Activated naive CD4-positive, alpha-beta T cell treated with anti-CD3 and anti-CD28 coated beads, Interleukin-2, amount 50 U/mL, for 24 hours (primary cell): ENCODE data around the gene POP5.
"Not testable (repeated sequence)": the region's sequence is repeated elsewhere in the genome, so short reads cannot be mapped to it uniquely, and the experiment has no call there.

Experiments used
- H3K27ac Mint-ChIP-seq: one replicate; pipeline ENCODE4 v1.8.0; 2021; ENCODE audit warnings: mild to moderate bottlenecking, mixed read lengths
- H3K27me3 Mint-ChIP-seq: one replicate; pipeline ENCODE4 v1.8.0; 2021; ENCODE audit warnings: mixed read lengths
- H3K36me3 Mint-ChIP-seq: one replicate; pipeline ENCODE4 v1.8.0; 2021; ENCODE audit warnings: mixed read lengths
- H3K4me1 Mint-ChIP-seq: one replicate; pipeline ENCODE4 v1.8.0; 2021; ENCODE audit warnings: mixed read lengths
- H3K4me3 Mint-ChIP-seq: one replicate; pipeline ENCODE4 v1.8.0; 2021; ENCODE audit warnings: mild to moderate bottlenecking, mixed read lengths
- H3K9me3 Mint-ChIP-seq: one replicate; pipeline ENCODE4 v1.8.0; 2021; ENCODE audit warnings: mixed read lengths

POP5 gene

DNA sequence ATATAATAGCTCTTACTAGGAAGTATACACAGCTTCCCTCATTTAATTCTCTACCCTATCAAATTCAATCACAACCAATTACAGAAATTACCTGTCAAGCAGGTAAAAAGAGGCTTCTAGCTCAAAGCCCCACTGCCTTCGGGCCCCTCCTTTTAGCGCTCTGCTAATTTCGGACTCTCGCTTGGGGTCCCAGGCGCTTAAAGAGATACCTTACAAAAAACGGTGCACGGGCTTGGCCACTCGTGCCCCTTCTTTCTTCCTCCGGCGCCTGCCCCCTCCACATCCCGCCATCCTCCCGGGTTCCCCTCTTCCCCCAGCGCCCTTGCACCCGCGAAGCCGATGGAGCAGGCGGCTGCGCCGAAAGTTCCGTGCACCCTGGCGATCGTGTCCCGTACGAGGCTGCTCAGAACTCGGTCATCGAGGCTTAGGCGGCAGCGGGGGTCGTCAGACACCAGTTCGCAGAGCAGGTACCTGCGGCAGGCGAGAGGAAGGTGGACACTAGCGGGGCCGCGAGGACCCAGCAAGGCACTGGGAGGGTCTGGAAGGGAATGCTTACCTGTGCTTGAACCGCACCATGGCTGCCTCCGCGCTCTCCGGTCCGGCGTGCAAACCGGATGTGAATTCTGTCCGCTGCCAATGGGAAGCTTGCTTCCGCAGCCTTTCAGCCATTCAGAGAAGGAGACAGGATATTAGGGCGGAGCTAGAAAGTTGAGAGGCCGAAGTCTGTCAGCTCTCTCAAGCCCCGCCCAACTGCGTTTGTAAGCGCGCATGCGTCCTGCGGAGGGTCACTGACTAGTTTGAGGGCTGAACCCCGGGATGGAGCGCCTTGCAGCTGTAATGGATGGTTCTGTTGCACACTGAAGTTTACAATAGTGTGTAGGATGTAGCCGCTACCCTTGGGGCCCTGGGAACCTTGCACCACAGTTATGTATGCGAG lies at the start of gene POP5:
Gene POP5, minus strand, starts transcription at position 616 of the 937 bp plus-strand sequence. Its CDS starts 40 bp downstream, at position 576.
- Mint-ChIP-seq H3K4me3 (peak within 1 kb of the TSS; percentile 97), H3K27me3 (no peaks in the 10 kb centered on the region), H3K36me3 (no peaks in the 10 kb centered on the region), H3K4me1 (peaks cover 36% of the 10 kb centered on the region), H3K9me3 (no peaks in the 10 kb centered on the region), H3K27ac (peak within 1 kb of the TSS; percentile 91)

- H3K36me3 Mint-ChIP-seq: no peaks in the 10 kb centered on the region
- no peaks in the 10 kb centered on the region for H3K4me1 Mint-ChIP-seq
- no peak overlapping the region for H3K4me3 Mint-ChIP-seq
- no peaks in the 10 kb centered on the region for H3K27me3 Mint-ChIP-seq
- H3K9me3 Mint-ChIP-seq: no peaks in the 10 kb centered on the region
- H3K27ac Mint-ChIP-seq: no peak overlapping the region
Observed at GRCh38 chr12:120630104-120630892, 49.1 kb upstream of the POP5 start.

GRCh38 chr12:120628919-120629318 lies 47.7 kb upstream of the POP5 start:
- H3K27me3 Mint-ChIP-seq: no peaks in the 10 kb centered on the region
- H3K4me3 Mint-ChIP-seq: no peak overlapping the region
- H3K27ac Mint-ChIP-seq: no peak overlapping the region
- H3K36me3 Mint-ChIP-seq: no peaks in the 10 kb centered on the region
- no peaks in the 10 kb centered on the region for H3K4me1 Mint-ChIP-seq
- H3K9me3 Mint-ChIP-seq: no peaks in the 10 kb centered on the region

DNA sequence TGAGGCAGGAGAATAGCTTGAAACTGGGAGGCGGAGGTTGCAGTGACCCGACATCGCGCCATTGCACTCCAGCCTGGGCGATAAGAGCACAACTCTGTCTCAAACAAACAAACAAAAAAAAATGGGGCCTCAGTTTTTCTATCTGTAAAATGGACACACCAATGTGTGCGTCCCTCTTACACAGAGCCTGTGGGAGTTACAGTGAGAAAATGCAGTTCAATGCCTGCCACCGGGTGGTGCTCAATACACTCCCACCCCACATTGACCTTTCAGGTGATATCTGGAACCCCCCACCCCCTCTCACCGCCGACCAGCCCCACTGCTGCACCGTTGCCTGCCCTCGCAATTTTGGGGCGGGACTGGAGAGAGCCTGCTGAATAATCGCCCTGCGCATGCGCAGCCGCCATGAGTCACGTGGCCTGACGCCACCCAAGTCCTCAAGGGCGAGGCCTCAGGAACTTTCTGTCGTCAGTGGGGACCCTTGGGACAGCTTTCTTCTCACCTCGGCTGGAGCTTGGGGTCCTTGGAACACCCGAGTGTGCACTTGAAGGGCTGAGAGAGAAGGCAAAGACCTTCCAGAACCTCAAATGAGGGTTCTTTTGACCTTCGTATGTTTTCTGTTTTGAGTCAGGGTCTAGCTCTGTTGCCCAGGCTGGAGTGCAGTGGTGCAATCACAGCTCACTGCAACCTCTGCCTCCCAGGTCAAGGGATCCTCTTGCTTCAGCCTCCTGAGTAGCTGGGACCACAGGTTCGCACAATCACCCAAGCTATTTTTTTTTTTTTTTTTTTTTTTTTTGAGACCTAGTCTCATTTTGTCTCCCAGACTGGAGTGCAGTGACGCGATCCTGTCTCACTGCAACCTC lies 44.6 kb upstream of the POP5 start:
- Mint-ChIP-seq H3K9me3 (no peaks in the 10 kb centered on the region), H3K27me3 (no peaks in the 10 kb centered on the region), H3K36me3 (no peaks in the 10 kb centered on the region), H3K27ac (no peak overlapping the region), H3K4me3 (no peak overlapping the region), H3K4me1 (no peaks in the 10 kb centered on the region)

- no peaks in the 10 kb centered on the region for H3K9me3 Mint-ChIP-seq
- no peaks in the 10 kb centered on the region for H3K4me1 Mint-ChIP-seq
- no peak overlapping the region for H3K27ac Mint-ChIP-seq
- no peaks in the 10 kb centered on the region for H3K36me3 Mint-ChIP-seq
- H3K27me3 Mint-ChIP-seq: peaks cover 11% of the 10 kb centered on the region
- H3K4me3 Mint-ChIP-seq: no peak overlapping the region
Observed at GRCh38 chr12:120620624-120621023, 39.4 kb upstream of the POP5 start.

GRCh38 chr12:120618954-120619615 lies 37.9 kb upstream of the POP5 start:
- no peaks in the 10 kb centered on the region for H3K36me3 Mint-ChIP-seq

GRCh38 chr12:120617767-120618166 lies 36.6 kb upstream of the POP5 start:
- H3K36me3 Mint-ChIP-seq, H3K4me3 Mint-ChIP-seq, H3K27ac Mint-ChIP-seq, H3K9me3 Mint-ChIP-seq: not testable (repeated sequence)
- peaks cover 11% of the 10 kb centered on the region for H3K27me3 Mint-ChIP-seq
- H3K4me1 Mint-ChIP-seq: peaks cover 12% of the 10 kb centered on the region

More at GRCh38 chr12:120618954-120619615, 37.9 kb upstream of the POP5 start:
- Mint-ChIP-seq H3K4me1 (peaks cover 12% of the 10 kb centered on the region), H3K4me3 (no peak overlapping the region), H3K27me3 (peaks cover 11% of the 10 kb centered on the region), H3K9me3 (no peaks in the 10 kb centered on the region), H3K27ac (no peak overlapping the region)

GRCh38 chr12:120617193-120617592 lies 36.0 kb upstream of the POP5 start:
- Mint-ChIP-seq H3K27me3 (peaks cover 11% of the 10 kb centered on the region), H3K4me1 (peaks cover 12% of the 10 kb centered on the region)
- not testable (repeated sequence) for H3K27ac Mint-ChIP-seq, H3K9me3 Mint-ChIP-seq, H3K4me3 Mint-ChIP-seq, H3K36me3 Mint-ChIP-seq

DNA sequence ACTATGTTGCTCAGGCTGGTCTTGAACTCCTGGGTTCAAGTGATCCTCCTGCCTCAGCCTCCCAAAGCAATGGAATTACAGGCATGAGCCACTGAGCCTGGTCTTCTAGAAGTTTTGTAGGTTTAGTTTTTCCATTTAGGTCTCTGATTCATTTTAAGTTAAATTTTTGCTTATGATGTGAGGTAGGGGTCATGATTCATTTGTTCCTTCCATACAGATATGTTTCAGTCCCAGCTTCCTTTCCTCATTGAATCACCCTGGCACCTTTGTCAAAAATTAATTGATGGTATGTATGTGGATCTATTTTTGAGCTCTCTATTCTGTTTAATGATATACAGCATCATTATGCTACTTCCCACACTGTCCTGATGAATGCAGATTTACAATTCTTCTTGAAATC lies 33.6 kb upstream of the POP5 start:
- no peak overlapping the region for H3K4me3 Mint-ChIP-seq
- no peaks in the 10 kb centered on the region for H3K36me3 Mint-ChIP-seq
- H3K27ac Mint-ChIP-seq: peak overlapping the region; percentile 66
- H3K4me1 Mint-ChIP-seq: peaks cover 12% of the 10 kb centered on the region
- peaks cover 8% of the 10 kb centered on the region for H3K27me3 Mint-ChIP-seq
- H3K9me3 Mint-ChIP-seq: no peaks in the 10 kb centered on the region

DNA sequence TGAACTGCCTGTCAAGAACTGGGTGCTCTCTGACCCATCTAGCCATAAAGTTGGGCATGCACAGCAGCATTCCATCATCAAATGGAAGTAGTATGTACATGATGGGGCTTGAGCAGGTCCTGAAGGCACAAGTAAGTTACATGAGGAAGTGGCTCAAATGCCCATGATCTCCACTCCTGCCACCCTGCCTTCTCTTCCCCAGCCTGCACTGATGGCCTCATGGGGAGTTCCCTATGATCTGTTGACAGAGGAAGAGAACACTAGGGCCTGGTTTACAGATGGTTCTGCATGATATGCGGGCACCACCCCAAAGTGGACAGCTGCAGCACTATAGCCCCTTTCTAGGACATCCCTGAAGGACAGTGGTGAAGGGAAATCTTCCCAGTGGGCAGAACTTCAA lies 30.3 kb upstream of the POP5 start:
- H3K27ac Mint-ChIP-seq, H3K9me3 Mint-ChIP-seq: not testable (repeated sequence)

DNA sequence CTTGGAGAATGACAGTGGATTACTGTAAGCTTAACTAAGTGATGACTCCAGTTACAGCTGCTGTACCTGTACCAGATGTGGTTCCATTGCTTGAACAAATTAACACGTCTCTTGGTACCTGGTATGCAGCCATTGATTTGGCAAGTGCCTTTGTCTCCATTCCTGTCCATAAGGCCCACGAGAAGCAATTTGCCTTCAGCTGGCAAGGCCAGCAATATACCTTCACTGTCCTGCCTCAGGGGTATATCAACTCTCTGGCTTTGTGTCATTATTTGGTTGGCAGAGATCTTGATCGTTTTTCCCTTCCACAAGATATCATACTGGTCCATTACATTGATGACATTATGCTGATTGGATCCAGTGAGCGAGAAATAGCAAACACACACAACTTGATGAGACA lies 29.4 kb upstream of the POP5 start:
- H3K4me3 Mint-ChIP-seq: no peak overlapping the region
- H3K4me1 Mint-ChIP-seq: peaks cover 12% of the 10 kb centered on the region
- H3K27ac Mint-ChIP-seq: no peak overlapping the region
- no peaks in the 10 kb centered on the region for H3K9me3 Mint-ChIP-seq
- H3K27me3 Mint-ChIP-seq: no peaks in the 10 kb centered on the region
- no peaks in the 10 kb centered on the region for H3K36me3 Mint-ChIP-seq

More for the DNA sequence above, 30.3 kb upstream of the POP5 start:
- peaks cover 12% of the 10 kb centered on the region for H3K4me1 Mint-ChIP-seq
- not testable (repeated sequence) for H3K27me3 Mint-ChIP-seq, H3K36me3 Mint-ChIP-seq, H3K4me3 Mint-ChIP-seq

DNA sequence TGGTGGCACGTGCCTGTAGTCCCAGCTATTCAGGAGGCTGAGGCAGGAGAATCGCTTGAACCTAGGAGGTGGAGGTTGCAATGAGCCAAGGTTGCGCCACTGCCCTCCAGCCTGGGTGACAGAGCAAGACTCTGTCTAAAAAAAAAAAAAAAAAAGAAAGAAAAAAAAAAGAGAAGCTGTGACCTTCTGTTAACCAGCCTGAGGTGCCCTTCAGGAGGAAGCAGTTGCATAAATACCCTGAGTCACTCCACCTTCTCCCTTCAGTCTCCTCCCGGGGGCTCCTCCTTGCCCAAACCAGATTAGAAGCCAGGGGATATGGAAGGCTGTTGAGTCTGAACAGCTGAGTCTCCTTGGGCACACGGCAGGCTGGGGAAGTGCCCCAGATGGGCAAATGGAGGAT lies 21.2 kb upstream of the POP5 start:
- not testable (repeated sequence) for H3K4me3 Mint-ChIP-seq, H3K9me3 Mint-ChIP-seq, H3K4me1 Mint-ChIP-seq, H3K27ac Mint-ChIP-seq, H3K36me3 Mint-ChIP-seq, H3K27me3 Mint-ChIP-seq

DNA sequence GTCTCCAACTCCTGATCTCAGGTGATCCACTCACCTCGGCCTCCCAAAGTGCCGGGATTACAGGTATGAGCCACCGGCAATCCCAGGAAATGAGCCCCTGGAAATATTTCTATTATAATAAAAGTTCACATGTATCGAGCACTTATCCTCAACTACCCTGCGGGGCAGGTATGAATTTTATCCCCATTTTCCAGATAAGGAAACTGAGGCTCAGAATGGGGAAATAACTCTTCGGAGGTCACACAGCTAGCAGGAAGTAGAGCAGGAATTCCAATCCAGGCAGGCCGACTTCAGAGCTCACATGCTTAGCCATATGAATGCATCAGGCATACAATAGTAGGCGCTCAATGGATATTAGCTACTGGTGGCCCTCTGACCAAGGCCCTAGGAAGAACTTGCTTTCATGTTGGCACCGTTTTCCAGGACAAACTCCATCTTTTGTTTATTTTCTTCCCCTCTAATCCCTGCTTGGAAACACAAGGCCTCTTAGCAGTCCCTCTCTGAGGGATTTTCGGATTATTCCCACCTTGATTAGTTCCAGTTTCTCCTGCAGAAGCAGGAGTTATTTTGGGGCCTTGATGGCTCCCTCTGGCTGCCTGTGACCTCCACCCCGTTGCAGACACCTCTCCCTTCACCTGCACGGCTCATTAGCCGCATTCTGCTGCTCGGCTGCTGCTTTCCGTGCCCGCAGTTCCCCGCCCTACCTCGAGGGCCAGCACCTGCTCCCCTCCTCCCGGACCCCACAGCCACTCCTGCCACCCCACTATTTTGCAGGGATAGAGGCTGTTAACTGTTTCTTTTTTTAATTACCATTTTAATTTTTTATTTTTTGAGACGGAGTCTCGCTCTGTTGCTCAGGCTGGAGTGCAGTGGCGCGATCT lies 18.7 kb upstream of the POP5 start:
- Mint-ChIP-seq H3K27me3 (no peaks in the 10 kb centered on the region), H3K4me3 (no peak overlapping the region), H3K27ac (no peak overlapping the region), H3K4me1 (no peaks in the 10 kb centered on the region), H3K36me3 (no peaks in the 10 kb centered on the region), H3K9me3 (no peaks in the 10 kb centered on the region)
